Heart right ventricle (tissue), 16 donors: Measurements from ENCODE around the gene LBHD2. TPM values are rescaled to one million over a fixed set of nuclear protein-coding genes. Genes with fewer than 3 reads are reported as not detected.

ENCODE experiments used
- ATAC-seq, 8 donors: fragments of 200-7000 bp; cut with Tn5 transposase; one replicate each; pipeline ENCODE4 v1.9.1; 2020; ENCODE audit warnings: mild to moderate bottlenecking in 8 of 8, moderate library complexity in 8 of 8, moderate number of reproducible peaks in 1 of 8
- DNase-seq, 2 donors: peaks; one replicate each; pipeline ENCODE4 v3.0.0-alpha.2; 2020
- H3K27ac ChIP-seq, 10 donors: fragments of 200-600 bp; sonication (generic) in 2 of 10; one replicate each; pipeline versions ENCODE4 v1.5.0 to v1.8.0; 2020 to 2022; ENCODE audit warnings: mild to moderate bottlenecking in 3 of 10
- H3K27me3 ChIP-seq, 7 donors: fragments of 200-600 bp; one replicate each; pipeline ENCODE4 v1.8.0; 2021 to 2022; ENCODE audit warnings: mild to moderate bottlenecking in 2 of 7
- H3K36me3 ChIP-seq, 9 donors: fragments of 200-600 bp; sonication (generic) in 1 of 9; one replicate each; pipeline versions ENCODE4 v1.5.0 to v1.8.0; 2020 to 2022; ENCODE audit warnings: mild to moderate bottlenecking in 2 of 9
- H3K4me1 ChIP-seq, 9 donors: fragments of 200-600 bp; sonication (generic) in 1 of 9; one replicate each; pipeline versions ENCODE4 v1.5.0 to v1.8.0; 2020 to 2022; ENCODE audit warnings: mild to moderate bottlenecking in 4 of 9
- H3K4me3 ChIP-seq, 10 donors: fragments of 200-600 bp; sonication (generic) in 2 of 10; one replicate each; pipeline versions ENCODE4 v1.5.0 to v1.8.0; 2020 to 2022; ENCODE audit warnings: mild to moderate bottlenecking in 7 of 10, moderate library complexity in 2 of 10
- H3K9me3 ChIP-seq, 11 donors: fragments of 200-600 bp in 10 of 11; sonication (generic) in 2 of 11; one replicate each; pipeline versions ENCODE4 v1.5.0 to v1.8.0; 2013 to 2022; ENCODE audit warnings: mild to moderate bottlenecking in 2 of 11, control low read depth in 1 of 11, moderate library complexity in 1 of 11
- CTCF ChIP-seq, 9 donors: fragments of 200-600 bp; sonication (generic) in 2 of 9; IDR thresholded peaks; one replicate each; pipeline versions ENCODE4 v1.5.0 to v1.8.0; 2021 to 2022; ENCODE audit warnings: antibody characterized with exemption in 9 of 9, mild to moderate bottlenecking in 5 of 9, moderate library complexity in 1 of 9
- WGBS, 2 donors: extraction: QIAGEN DNeasy Blood & Tissue Kit; methylation state at CpG; one replicate each; pipeline ENCODE4 v1.1.7; 2013; ENCODE audit warnings: inconsistent platforms in 1 of 2; 5-methylcytosine and 5-hydroxymethylcytosine counted together
- intact Hi-C, 10 donors: fragments of 100-400 bp; cut with DNase I; formaldehyde crosslinking; loops; one replicate each; pipeline versions ENCODE4 v1.11.1 to v1.14.2; 2022
- polyA plus RNA-seq, 2 donors: library from polyadenylated mRNA; stranded (reverse); fragments of 200-250 nt; gene quantifications; one replicate each; pipeline ENCODE4 v1.2.3, GENCODE V29; 2013
- total RNA-seq, 10 donors: library from RNA; stranded (reverse); fragmentation: NEBNext Ultra II Directional in 3 of 10; extraction: Animal tissue kit (Norgen Biotek cat#: 25700) in 3 of 10; gene quantifications; one replicate each; pipeline versions ENCODE4 v1.2.1 to v1.2.4, GENCODE V29; 2021 to 2023
- donor health status: Arrhythmogenic right ventricular cardiomyopathy.
- donor health status: ischemic (EF 13 %, LVEDD 7.1; RV severe dilation, severe dysfunction).
- donor health status: healthy with polysubstance abuse.
- donor health status: DM: no; HTN: yes; CAD: no.
- donor health status: DM: no; HTN: no; CAD: no.
- donor health status: ischemic (EF 25% LVEDD 6.9; RV normal size, moderate dysfunction).
- donor health status: ischemic (EF 25% LVEDD 5.7; RV mildly dilated, moderate dysfunction).
- donor health status: healthy.
- donor health status: DM: yes; HTN: yes; CAD: no.
- donor health status: Ischemic cardiomyopathy.
- donor health status: ischemic (EF 35%, LVEDD 5.7; RV mildly dilated, moderate dysfunction).
- donor health status: nonischemic (EF 11% LVEDD 7.7; RV severe dilation, severe dysfunction).
- donor health status: DM: yes; HTN: yes; CAD: no.
- donor health status: PGD.
- donor health status: ischemic (EF 29% LVEDD 5.4; RV normal size, mild dysfunction).
- donor health status: nonischemic (EF 23%, LVEDD 6.1; RV moderate dilation, normal function).

The LBHD2 gene
- total and polyA plus RNA-seq, 12 donors = 0.19 TPM; not detected in 11

DNA sequence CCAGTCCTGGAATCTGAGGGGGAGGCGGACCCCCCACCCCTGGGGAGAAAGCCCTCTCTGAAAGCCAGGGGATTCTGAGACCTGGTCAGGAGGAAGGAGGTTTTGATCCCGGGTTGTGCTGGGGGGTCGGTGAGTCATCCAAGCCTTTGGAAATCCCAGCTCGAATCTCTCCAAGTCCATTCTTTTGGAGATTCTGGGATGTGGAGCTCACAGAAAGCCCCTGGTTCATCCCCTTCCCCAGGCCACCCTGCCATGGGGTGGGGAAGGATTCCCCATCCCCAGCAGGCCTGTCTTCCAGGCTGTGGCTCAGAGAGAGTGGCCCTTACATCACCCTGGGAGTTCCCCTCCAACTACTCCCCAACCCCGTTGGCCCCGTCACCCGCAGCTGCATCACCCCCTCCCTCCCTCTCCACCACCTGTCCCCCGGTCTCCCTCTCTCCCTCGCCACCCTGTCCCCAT is 24.8 kb downstream of the LBHD2 start:
- intact Hi-C loops = loop anchor here in 4 of 10 donors (5.0 to 10.0 kb wide), 4 partner anchors 34 to 184 kb away; no protein-coding TSS in a partner anchor

DNA sequence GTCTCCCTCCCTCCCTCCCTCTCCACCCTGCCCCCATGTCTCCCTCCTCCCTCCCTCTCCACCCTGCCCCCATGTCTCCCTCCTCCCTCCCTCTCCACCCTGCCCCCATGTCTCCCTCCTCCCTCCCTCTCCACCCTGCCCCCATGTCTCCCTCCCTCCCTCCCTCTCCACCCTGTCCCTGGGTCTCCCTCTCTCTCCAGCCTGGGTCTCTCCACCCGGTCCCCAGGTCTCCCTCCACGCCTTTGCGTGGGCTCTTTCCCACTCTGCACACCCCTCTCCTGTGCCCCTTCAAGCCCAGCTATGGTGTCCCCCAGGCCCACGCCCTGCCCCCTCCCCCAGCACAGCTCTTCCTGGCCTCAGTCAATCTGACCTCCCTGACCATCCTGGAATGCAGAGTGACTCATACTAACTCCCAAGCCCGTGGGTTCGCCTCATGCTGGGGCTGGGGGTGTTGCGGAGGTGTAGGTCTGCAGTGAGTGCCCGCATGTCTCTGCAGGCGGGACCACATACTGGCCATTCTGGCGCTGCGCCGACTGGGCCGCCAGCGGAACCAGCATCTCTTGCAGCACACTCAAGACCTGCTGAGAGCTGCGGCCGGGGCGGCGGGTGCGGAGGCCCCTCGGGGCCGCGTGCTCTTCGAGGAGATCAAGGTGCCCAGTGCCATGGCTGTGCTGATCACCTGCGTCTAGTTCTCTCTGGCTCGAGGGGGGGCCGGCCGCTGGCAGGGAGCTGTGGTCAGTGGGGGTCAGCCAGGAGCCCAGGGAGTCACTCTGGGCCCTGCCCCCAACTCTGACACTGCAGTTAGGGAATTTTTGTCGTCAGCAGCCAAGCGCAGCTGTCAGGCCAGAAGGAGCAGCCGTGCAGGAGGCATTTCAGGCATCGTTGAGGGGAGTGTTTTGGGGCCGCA is 25.8 kb downstream of the LBHD2 start:
- peak overlapping the region in 6 of 10 donors; percentile 37 to 61 (median 46) for H3K27ac ChIP-seq
- no peaks in the 10 kb centered on the region for H3K9me3 ChIP-seq
- WGBS, 2 donors = 46 to 51% methylated on average over 32 of the region's 32 CpGs
- DNase-seq (peak; percentile 38 to 53), ATAC-seq (peak in 7 of 8 donors; percentile 41 to 77 (median 55))
- peaks cover 1 to 7% (median 1%) of the 10 kb centered on the region in 7 donors for H3K27me3 ChIP-seq
- H3K4me3 ChIP-seq = no peak overlapping the region
- no peaks in the 10 kb centered on the region for H3K36me3 ChIP-seq
- peaks cover 3 to 65% (median 26%) of the 10 kb centered on the region in 9 donors for H3K4me1 ChIP-seq
- intact Hi-C loops = loop anchor here in 4 of 10 donors (5.0 to 10.0 kb wide), 4 partner anchors 33 to 183 kb away; no protein-coding TSS in a partner anchor
- TF ChIP-seq CTCF (IDR thresholded peaks at IDR 0.05) = no peak

More for the DNA sequence above, 24.8 kb downstream of the LBHD2 start:
- Histone ChIP-seq H3K9me3 (no peaks in the 10 kb centered on the region), H3K27me3 (peaks cover 11 to 17% (median 12%) of the 10 kb centered on the region in 7 donors), H3K4me3 (no peak overlapping the region), H3K36me3 (no peaks in the 10 kb centered on the region), H3K4me1 (peaks cover 8 to 65% (median 33%) of the 10 kb centered on the region in 9 donors), H3K27ac (peak overlapping the region in 2 of 10 donors; percentile 15 to 17)
- no peak for TF ChIP-seq CTCF (IDR thresholded peaks at IDR 0.05)
- no peak for DNase-seq
- WGBS, 2 donors = 56 to 61% methylated on average over 8 to 9 of the region's 9 CpGs
- ATAC-seq = peak in 3 of 8 donors; percentile 8 to 17 (median 12)

GRCh38 chr14:103110681-103111231 is 26.7 kb downstream of the LBHD2 start:
- H3K4me1 ChIP-seq = peaks cover 3 to 66% (median 30%) of the 10 kb centered on the region in 9 donors
- intact Hi-C loops = no loop called here

More at GRCh38 chr14:103110681-103111231, 26.7 kb downstream of the LBHD2 start:
- DNase-seq = no peak
- peak in 7 of 8 donors; percentile 11 to 47 (median 34) for ATAC-seq
- TF ChIP-seq CTCF (IDR thresholded peaks at IDR 0.05) = no peak
- peak overlapping the region in 5 of 10 donors; percentile 37 to 61 (median 46) for H3K27ac ChIP-seq
- H3K9me3 ChIP-seq = no peaks in the 10 kb centered on the region
- 59 to 62% methylated on average over 14 of the region's 14 CpGs for WGBS, 2 donors
- H3K4me3 ChIP-seq = no peak overlapping the region
- peaks cover 0 to 5% (median 0%) of the 10 kb centered on the region in 7 donors for H3K27me3 ChIP-seq
- H3K36me3 ChIP-seq = no peaks in the 10 kb centered on the region
